GM23338 (cell line): ENCODE results near the gene KAT14.

Experiments used
- CREB1 ChIP-seq: fragments of 250-450 bp; sonication (Bioruptor Pico); IDR thresholded peaks from 2 replicates; pipeline ENCODE4 v1.5.0; 2020; ENCODE audit warnings: low read depth, mild to moderate bottlenecking, moderate library complexity
- CTCF ChIP-seq, 2 experiments: fragments of 200-600 bp in 1 of 2; sonication (generic) in 1 of 2; conservative IDR thresholded peaks; 2 replicates each; pipeline versions ENCODE4 v1.5.1 to v1.6.1; 2016 to 2017; ENCODE audit warnings: antibody characterized with exemption in 2 of 2, low read depth in 2 of 2, mild to moderate bottlenecking in 2 of 2, moderate library complexity in 1 of 2
- EZH2 ChIP-seq: fragments of 200-600 bp; sonication (generic); IDR thresholded peaks from one replicate; pipeline ENCODE4 v1.8.0; 2017; ENCODE audit warnings: antibody characterized with exemption, mild to moderate bottlenecking, low read depth; ENCODE audit not compliant: unreplicated experiment
- JUNB ChIP-seq: IDR thresholded peaks from one replicate; pipeline ENCODE4 v1.6.1; 2016; ENCODE audit warnings: antibody characterized with exemption; ENCODE audit not compliant: unreplicated experiment
- NANOG ChIP-seq: IDR thresholded peaks from 2 replicates; pipeline ENCODE4 v1.6.1; 2016; ENCODE audit warnings: antibody characterized with exemption, borderline replicate concordance
- POLR2AphosphoS5 ChIP-seq: IDR thresholded peaks from 2 replicates; pipeline ENCODE4 v1.6.1; 2016; ENCODE audit warnings: antibody characterized with exemption, low read depth
- REST ChIP-seq: IDR thresholded peaks from one replicate; pipeline ENCODE4 v1.6.1; 2018; ENCODE audit warnings: antibody characterized with exemption; ENCODE audit not compliant: unreplicated experiment
- ZNF114 ChIP-seq: fragments of 250-450 bp; sonication (Bioruptor Pico); IDR thresholded peaks from 2 replicates; pipeline ENCODE4 v1.5.0; 2020; ENCODE audit warnings: mild to moderate bottlenecking, moderate library complexity
- ZNF331 ChIP-seq: fragments of 250-450 bp; sonication (Bioruptor Pico); IDR thresholded peaks from 2 replicates; pipeline ENCODE4 v1.5.0; 2020; ENCODE audit warnings: low read depth, mild to moderate bottlenecking, moderate library complexity
- TF ChIP-seq, protein P1 (sequence below): IDR thresholded peaks from 2 replicates; pipeline ENCODE4 v1.6.1; 2016; ENCODE audit warnings: antibody characterized with exemption

DNA sequence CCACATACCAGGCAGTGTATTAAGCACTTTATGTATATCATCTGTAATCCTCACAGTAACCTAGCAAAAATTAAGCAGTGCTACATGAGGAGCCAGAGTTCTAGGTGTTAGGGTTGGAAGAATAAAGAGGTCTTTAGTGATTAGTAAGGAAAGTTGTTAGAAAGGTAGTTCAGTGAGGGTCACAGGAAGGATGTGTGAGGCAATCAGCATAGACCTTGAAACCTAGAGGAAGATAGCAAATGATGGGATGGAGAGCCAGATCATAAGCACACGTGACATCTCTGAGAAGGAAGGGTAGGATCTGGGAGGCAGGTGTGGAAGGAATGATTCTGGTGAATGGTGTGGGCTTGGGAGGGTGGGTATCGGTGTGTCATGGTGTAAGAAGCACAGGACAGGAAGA lies 2.2 kb downstream of the KAT14 start:
- TF ChIP-seq CTCF (conservative IDR thresholded peaks at IDR 0.05; ENCODE audit: low read depth in 2 of 2) = no peak
- no peak for TF ChIP-seq REST
- TF ChIP-seq POLR2AphosphoS5 = no peak
- no peak for TF ChIP-seq JUNB
- TF ChIP-seq EZH2 = no peak
- TF ChIP-seq CREB1 = no peak
- TF ChIP-seq ZNF331 = no peak
- TF ChIP-seq ZNF114 (CRISPR knock-in tag) = no peak
- TF ChIP-seq, protein P1, sequence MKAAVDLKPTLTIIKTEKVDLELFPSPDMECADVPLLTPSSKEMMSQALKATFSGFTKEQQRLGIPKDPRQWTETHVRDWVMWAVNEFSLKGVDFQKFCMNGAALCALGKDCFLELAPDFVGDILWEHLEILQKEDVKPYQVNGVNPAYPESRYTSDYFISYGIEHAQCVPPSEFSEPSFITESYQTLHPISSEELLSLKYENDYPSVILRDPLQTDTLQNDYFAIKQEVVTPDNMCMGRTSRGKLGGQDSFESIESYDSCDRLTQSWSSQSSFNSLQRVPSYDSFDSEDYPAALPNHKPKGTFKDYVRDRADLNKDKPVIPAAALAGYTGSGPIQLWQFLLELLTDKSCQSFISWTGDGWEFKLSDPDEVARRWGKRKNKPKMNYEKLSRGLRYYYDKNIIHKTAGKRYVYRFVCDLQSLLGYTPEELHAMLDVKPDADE = no peak
- TF ChIP-seq NANOG = no peak
